Measurements from ENCODE around the gene PARP12.

- TF ChIP-seq EZH2 (IDR thresholded peaks at IDR 0.05; ENCODE audit: insufficient read depth, low read length), result no peak
- no peak for TF ChIP-seq CTCF (IDR thresholded peaks at IDR 0.05; ENCODE audit: insufficient read depth, low read depth, low read length)
Observed at GRCh38 chr7:140062528-140063299, at the start of gene PARP12.
